ENCODE measurements around the gene TMEM201. TPM values are rescaled to one million over a fixed set of nuclear protein-coding genes. Genes with fewer than 3 reads are reported as not detected.
A peak's percentile ranks its signal among the peaks of the same experiment; 100 is the strongest.

TMEM201 gene
- total RNA-seq, 1 donor from 2014 or later, result 1.9 TPM

GRCh38 chr1:9591669-9592509, 3.2 kb downstream of the TMEM201 start:
- Histone ChIP-seq H3K79me2 (ENCODE audit: low read depth) (peaks cover 69% of the 10 kb centered on the region), H3K4me3 (peak overlapping the region; percentile 23)

DNA sequence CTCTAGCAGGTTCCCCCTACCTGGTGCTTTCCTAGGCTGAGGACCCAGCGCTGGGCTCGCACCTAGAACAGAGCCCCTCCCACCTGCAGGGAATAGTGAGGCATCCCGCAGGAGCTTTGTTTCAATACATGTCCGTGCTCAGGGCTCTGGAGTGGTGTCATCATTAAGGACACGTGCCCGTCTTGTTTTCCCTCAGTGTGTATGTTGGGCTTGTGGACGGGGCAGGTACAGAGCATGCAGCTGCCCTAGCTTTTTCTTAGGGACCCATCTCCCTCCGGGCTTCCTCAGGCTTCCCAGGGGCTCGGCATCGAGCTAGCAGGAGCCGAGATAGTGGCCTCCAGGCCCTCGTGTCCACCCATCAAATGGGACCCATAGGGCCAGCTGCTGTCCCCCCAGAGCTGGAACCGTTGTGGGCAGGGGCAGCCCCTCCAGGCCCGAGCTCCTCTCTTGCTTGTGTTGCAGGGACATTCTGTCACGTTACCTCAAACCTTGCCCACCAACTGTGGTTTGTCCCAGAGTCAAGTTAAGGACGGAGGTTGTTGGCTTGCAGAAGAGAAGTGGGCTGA, 3.9 kb downstream of the TMEM201 start:
- no peaks in the 10 kb centered on the region for H3K36me3 ChIP-seq
- H3K4me2 ChIP-seq, result peak overlapping the region; percentile 66
- H4K20me1 ChIP-seq (ENCODE audit: low read depth), result peaks cover 78% of the 10 kb centered on the region
- H3K27ac Mint-ChIP-seq, result no peak overlapping the region
- no peaks in the 10 kb centered on the region for H3K9me3 Mint-ChIP-seq
- peaks cover 37% of the 10 kb centered on the region for H3F3A ChIP-seq (ENCODE audit: low read depth)
- no peak overlapping the region for H3K9ac ChIP-seq
- TF ChIP-seq EZH2phosphoT487 (IDR thresholded peaks at IDR 0.05), result no peak
- TF ChIP-seq, protein P1, sequence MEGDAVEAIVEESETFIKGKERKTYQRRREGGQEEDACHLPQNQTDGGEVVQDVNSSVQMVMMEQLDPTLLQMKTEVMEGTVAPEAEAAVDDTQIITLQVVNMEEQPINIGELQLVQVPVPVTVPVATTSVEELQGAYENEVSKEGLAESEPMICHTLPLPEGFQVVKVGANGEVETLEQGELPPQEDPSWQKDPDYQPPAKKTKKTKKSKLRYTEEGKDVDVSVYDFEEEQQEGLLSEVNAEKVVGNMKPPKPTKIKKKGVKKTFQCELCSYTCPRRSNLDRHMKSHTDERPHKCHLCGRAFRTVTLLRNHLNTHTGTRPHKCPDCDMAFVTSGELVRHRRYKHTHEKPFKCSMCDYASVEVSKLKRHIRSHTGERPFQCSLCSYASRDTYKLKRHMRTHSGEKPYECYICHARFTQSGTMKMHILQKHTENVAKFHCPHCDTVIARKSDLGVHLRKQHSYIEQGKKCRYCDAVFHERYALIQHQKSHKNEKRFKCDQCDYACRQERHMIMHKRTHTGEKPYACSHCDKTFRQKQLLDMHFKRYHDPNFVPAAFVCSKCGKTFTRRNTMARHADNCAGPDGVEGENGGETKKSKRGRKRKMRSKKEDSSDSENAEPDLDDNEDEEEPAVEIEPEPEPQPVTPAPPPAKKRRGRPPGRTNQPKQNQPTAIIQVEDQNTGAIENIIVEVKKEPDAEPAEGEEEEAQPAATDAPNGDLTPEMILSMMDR (IDR thresholded peaks at IDR 0.05), result no peak
- no peak for TF ChIP-seq EZH2 (IDR thresholded peaks at IDR 0.05)
- DNase-seq (ENCODE audit: low spot score), result no peak
- H3K27ac ChIP-seq, result peak overlapping the region; percentile 19
- peak overlapping the region; percentile 6 for H3K4me3 ChIP-seq
- H3K36me3 Mint-ChIP-seq, result peaks cover 6% of the 10 kb centered on the region
- H3K27me3 ChIP-seq, result no peaks in the 10 kb centered on the region
- H3K9me3 ChIP-seq (ENCODE audit: low read depth), result no peaks in the 10 kb centered on the region
- peaks cover 51% of the 10 kb centered on the region for H3K4me1 Mint-ChIP-seq
- peaks cover 56% of the 10 kb centered on the region for H3K4me1 ChIP-seq
- H3K27me3 Mint-ChIP-seq (ENCODE audit: insufficient read depth, low read depth), result peaks cover 6% of the 10 kb centered on the region
- no peak overlapping the region for H2AFZ ChIP-seq (replicated peaks)
- peaks cover 69% of the 10 kb centered on the region for H3K79me2 ChIP-seq (ENCODE audit: low read depth)
- peak overlapping the region; percentile 61 for H3K4me3 Mint-ChIP-seq

More at GRCh38 chr1:9591669-9592509, 3.2 kb downstream of the TMEM201 start:
- Histone ChIP-seq H3K9me3 (ENCODE audit: low read depth) (no peaks in the 10 kb centered on the region), H3K4me2 (peak overlapping the region; percentile 66), H3K27ac (no peak overlapping the region), H3K36me3 (no peaks in the 10 kb centered on the region), H3F3A (ENCODE audit: low read depth) (peaks cover 41% of the 10 kb centered on the region), H3K4me1 (peaks cover 56% of the 10 kb centered on the region), H3K27me3 (no peaks in the 10 kb centered on the region), H3K9ac (no peak overlapping the region), H4K20me1 (ENCODE audit: low read depth) (peaks cover 76% of the 10 kb centered on the region), H2AFZ (replicated peaks) (no peak overlapping the region)
- Mint-ChIP-seq H3K27me3 (ENCODE audit: insufficient read depth, low read depth) (peaks cover 6% of the 10 kb centered on the region), H3K27ac (peak overlapping the region; percentile 85), H3K36me3 (peaks cover 6% of the 10 kb centered on the region), H3K9me3 (no peaks in the 10 kb centered on the region), H3K4me1 (peaks cover 51% of the 10 kb centered on the region), H3K4me3 (peak overlapping the region; percentile 75)
- TF ChIP-seq EZH2phosphoT487 (IDR thresholded peaks at IDR 0.05), result no peak
- TF ChIP-seq EZH2 (IDR thresholded peaks at IDR 0.05), result no peak
- TF ChIP-seq, protein P1 (IDR thresholded peaks at IDR 0.05), result no peak
- no peak for DNase-seq (ENCODE audit: low spot score)

DNA sequence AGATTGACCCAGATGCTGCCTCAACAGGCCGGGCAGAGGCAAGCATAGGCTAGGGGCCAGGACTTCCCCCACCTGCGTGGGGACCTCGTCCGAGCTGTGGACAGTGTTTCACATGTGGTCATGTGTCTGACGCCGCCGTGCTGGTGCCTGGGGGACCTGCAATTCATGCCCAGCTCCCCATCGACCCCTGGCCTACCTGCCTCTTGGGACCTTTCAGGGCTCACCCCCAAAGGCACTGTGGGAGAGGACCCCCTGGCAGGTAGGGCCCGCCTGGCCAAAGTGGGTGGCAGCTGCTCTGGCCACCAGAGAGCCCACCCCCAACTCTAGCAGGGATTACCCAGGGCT, 4.4 kb downstream of the TMEM201 start:
- Mint-ChIP-seq H3K4me1 (peaks cover 50% of the 10 kb centered on the region), H3K9me3 (no peaks in the 10 kb centered on the region), H3K36me3 (peaks cover 6% of the 10 kb centered on the region), H3K27ac (no peak overlapping the region), H3K27me3 (ENCODE audit: insufficient read depth, low read depth) (peaks cover 6% of the 10 kb centered on the region), H3K4me3 (peak overlapping the region; percentile 61)
- H3K4me1 ChIP-seq, result peaks cover 56% of the 10 kb centered on the region
- peak overlapping the region; percentile 19 for H3K27ac ChIP-seq
- TF ChIP-seq, protein P1 (IDR thresholded peaks at IDR 0.05), result no peak
- H2AFZ ChIP-seq (replicated peaks), result no peak overlapping the region
- no peak for DNase-seq (ENCODE audit: low spot score)
- H3K4me3 ChIP-seq, result peak overlapping the region; percentile 6
- H3K4me2 ChIP-seq, result peak overlapping the region; percentile 66
- no peak overlapping the region for H3K9ac ChIP-seq
- H3K36me3 ChIP-seq, result no peaks in the 10 kb centered on the region
- H3K9me3 ChIP-seq (ENCODE audit: low read depth), result no peaks in the 10 kb centered on the region
- peaks cover 78% of the 10 kb centered on the region for H4K20me1 ChIP-seq (ENCODE audit: low read depth)
- H3K79me2 ChIP-seq (ENCODE audit: low read depth), result peaks cover 69% of the 10 kb centered on the region
- H3F3A ChIP-seq (ENCODE audit: low read depth), result peaks cover 33% of the 10 kb centered on the region
- H3K27me3 ChIP-seq, result no peaks in the 10 kb centered on the region
